A673 (cell line): ENCODE data around the gene SPTBN2. TPM values are rescaled to one million over a fixed set of nuclear protein-coding genes. Genes with fewer than 3 reads are reported as not detected.

Source experiments
- BruUV-seq: library from RNA; stranded (reverse); fragments of 400-500 nt; replicated peaks from 2 replicates; lab custom pipeline; 2021; lab: Mats Ljungman, UMichigan
- CTCF ChIA-PET: fragments of 300-600 bp; sonication (Branson Sonifier 250); formaldehyde crosslinking; loops from one replicate; lab custom pipeline; 2022; ENCODE audit warnings: antibody characterized with exemption; lab: Charles Lee
- POLR2A ChIA-PET: fragments of 300-600 bp; sonication (Branson Sonifier 250); formaldehyde crosslinking; loops from one replicate; lab custom pipeline; 2022; ENCODE audit warnings: antibody characterized with exemption; ENCODE audit not compliant: low non-redundant PET; lab: Charles Lee
- DNase-seq: peaks from one replicate; pipeline ENCODE4 v3.0.0-alpha.2; 2015; ENCODE audit warnings: low spot score
- H3K27ac ChIP-seq: fragments of 200-600 bp; sonication (generic); 2 replicates; pipeline ENCODE4 v1.5.1; 2016; ENCODE audit warnings: mixed run types, low read depth, mild to moderate bottlenecking, mixed read lengths, antibody characterized with exemption, low read length; ENCODE audit not compliant: poor library complexity, severe bottlenecking
- H3K27me3 ChIP-seq: fragments of 200-600 bp; sonication (generic); replicated peaks from 2 replicates; pipeline ENCODE4 v1.6.1; 2017; ENCODE audit warnings: mixed run types, low read depth, mild to moderate bottlenecking, mixed read lengths, antibody characterized with exemption, low read length; ENCODE audit not compliant: insufficient read depth, poor library complexity
- H3K36me3 ChIP-seq: fragments of 200-600 bp; sonication (generic); 2 replicates; pipeline ENCODE4 v1.6.1; 2016; ENCODE audit warnings: mixed run types, mild to moderate bottlenecking, mixed read lengths, antibody characterized with exemption, low read length; ENCODE audit not compliant: insufficient read depth, poor library complexity, severe bottlenecking
- H3K4me1 ChIP-seq: fragments of 200-600 bp; sonication (generic); 2 replicates; pipeline ENCODE4 v1.6.1; 2017; ENCODE audit warnings: mixed run types, mild to moderate bottlenecking, mixed read lengths, antibody characterized with exemption, low read length; ENCODE audit not compliant: insufficient read depth, poor library complexity, severe bottlenecking
- H3K4me3 ChIP-seq: fragments of 200-600 bp; sonication (generic); 2 replicates; pipeline ENCODE4 v1.5.1; 2016; ENCODE audit warnings: low read depth, mixed run types, mild to moderate bottlenecking, mixed read lengths, low read length; ENCODE audit not compliant: poor library complexity, severe bottlenecking
- H3K9me3 ChIP-seq: fragments of 200-600 bp; sonication (generic); 2 replicates; pipeline ENCODE4 v1.6.1; 2016; ENCODE audit warnings: mixed run types, low read depth, mild to moderate bottlenecking, mixed read lengths, antibody characterized with exemption, low read length; ENCODE audit not compliant: poor library complexity, severe bottlenecking
- CTCF ChIP-seq: fragments of 300-800, 200-600 bp; sonication (generic); conservative IDR thresholded peaks from 2 replicates; pipeline ENCODE4 v1.5.1; 2017; ENCODE audit warnings: low read depth, mild to moderate bottlenecking, antibody characterized with exemption, low read length, moderate library complexity, mixed read lengths
- EZH2 ChIP-seq: fragments of 200-600 bp; sonication (generic); IDR thresholded peaks from 2 replicates; pipeline ENCODE4 v1.6.1; 2017; ENCODE audit warnings: borderline replicate concordance, low read depth, mild to moderate bottlenecking, mixed read lengths, antibody characterized with exemption, low read length; ENCODE audit not compliant: poor library complexity, severe bottlenecking
- intact Hi-C: fragments of 100-400 bp; cut with micrococcal nuclease; formaldehyde crosslinking; loops from one replicate; pipeline ENCODE4 v1.10.0; 2022; ENCODE audit not compliant: unreplicated experiment
- total RNA-seq: library from RNA; stranded (reverse); gene quantifications from 2 replicates; pipeline ENCODE4 v1.2.3, GENCODE V29; 2021

Gene SPTBN2
- total RNA-seq, 1 experiment from 2014 or later: 21.1 TPM

GRCh38 chr11:66717925-66718319 lies 11.1 kb downstream of the SPTBN2 start:
- BruUV-seq: no TSS peak
- Histone ChIP-seq H3K27me3 (no peaks in the 10 kb centered on the region), H3K4me1 (peaks cover 4% of the 10 kb centered on the region), H3K9me3 (no peaks in the 10 kb centered on the region), H3K36me3 (peaks cover 4% of the 10 kb centered on the region), H3K4me3 (no peak overlapping the region), H3K27ac (no peak overlapping the region)
- POLR2A ChIA-PET: no interaction called here
- TF ChIP-seq EZH2 (no peak), CTCF (no peak)
- DNase-seq: no peak
- CTCF ChIA-PET: no interaction called here
- intact Hi-C loops: no loop called here

GRCh38 chr11:66716996-66717395 lies 12.0 kb downstream of the SPTBN2 start:
- no peak for DNase-seq
- no TSS peak for BruUV-seq
- TF ChIP-seq CTCF (no peak), EZH2 (no peak)
- Histone ChIP-seq H3K27ac (no peak overlapping the region), H3K9me3 (no peaks in the 10 kb centered on the region), H3K36me3 (peaks cover 4% of the 10 kb centered on the region), H3K4me3 (no peak overlapping the region), H3K4me1 (peaks cover 4% of the 10 kb centered on the region), H3K27me3 (no peaks in the 10 kb centered on the region)
- intact Hi-C loops: no loop called here
- ChIA-PET POLR2A (no interaction called here), CTCF (no interaction called here)

GRCh38 chr11:66715346-66716085 lies 13.5 kb downstream of the SPTBN2 start:
- ChIA-PET POLR2A (no interaction called here), CTCF (no interaction called here)
- peaks cover 4% of the 10 kb centered on the region for H3K4me1 ChIP-seq
- no peaks in the 10 kb centered on the region for H3K9me3 ChIP-seq
- DNase-seq: no peak
- no peak overlapping the region for H3K27ac ChIP-seq
- no peaks in the 10 kb centered on the region for H3K27me3 ChIP-seq
- H3K36me3 ChIP-seq: no peaks in the 10 kb centered on the region
- intact Hi-C loops: no loop called here
- TF ChIP-seq CTCF: no peak
- TF ChIP-seq EZH2: no peak
- no TSS peak for BruUV-seq
- H3K4me3 ChIP-seq: no peak overlapping the region
